HepG2 (cell line): ENCODE measurements around the gene KIAA0232. TPM values are rescaled to one million over a fixed set of nuclear protein-coding genes. Genes with fewer than 3 reads are reported as not detected.

Source experiments
- ETS1 ChIP-seq: sonication (generic); formaldehyde crosslinking; IDR thresholded peaks from 2 replicates; pipeline ENCODE4 v1.4.0; 2020; ENCODE audit warnings: missing genetic modification reagents
- EZH2 ChIP-seq: conservative IDR thresholded peaks from 2 replicates; pipeline ENCODE4 v1.6.1; 2012; ENCODE audit warnings: mild to moderate bottlenecking, low read depth, low read length, moderate library complexity
- GMEB1 ChIP-seq: sonication (generic); formaldehyde crosslinking; IDR thresholded peaks from 2 replicates; pipeline ENCODE4 v1.5.1; 2020; ENCODE audit warnings: missing genetic modification reagents, mild to moderate bottlenecking, borderline replicate concordance
- KMT2B ChIP-seq: IDR thresholded peaks from 2 replicates; pipeline ENCODE4 v1.6.1; 2016; ENCODE audit warnings: missing genetic modification reagents, missing compliant biosample characterization
- MATR3 ChIP-seq: sonication (generic); formaldehyde crosslinking; IDR thresholded peaks from 2 replicates; pipeline ENCODE4 v1.4.0; 2020; ENCODE audit warnings: missing genetic modification reagents
- MBNL3 ChIP-seq: fragments of 250-450 bp; sonication (Bioruptor Pico); conservative IDR thresholded peaks from 2 replicates; pipeline ENCODE4 v1.8.0; 2022; ENCODE audit warnings: mild to moderate bottlenecking, inconsistent platforms
- NFAT5 ChIP-seq: sonication (generic); formaldehyde crosslinking; IDR thresholded peaks from 2 replicates; pipeline ENCODE4 v1.4.0; 2020; ENCODE audit warnings: missing genetic modification reagents
- NFYC ChIP-seq: IDR thresholded peaks from 2 replicates; pipeline ENCODE4 v1.6.1; 2016; ENCODE audit warnings: missing genetic modification reagents, missing compliant biosample characterization
- NKX3-1 ChIP-seq: sonication (generic); formaldehyde crosslinking; IDR thresholded peaks from 2 replicates; pipeline ENCODE4 v1.5.0; 2020; ENCODE audit warnings: missing genetic modification reagents
- NONO ChIP-seq, 2 experiments: fragments of 450-650 bp in 1 of 2; sonication (generic) in 1 of 2; formaldehyde crosslinking in 1 of 2; IDR thresholded peaks in 1 of 2; conservative IDR thresholded peaks in 1 of 2; 2 replicates each; pipeline versions ENCODE4 v1.6.1 to v1.8.0; 2017 to 2022; ENCODE audit warnings: mild to moderate bottlenecking in 1 of 2, missing genetic modification reagents in 1 of 2, moderate library complexity in 1 of 2
- NR2C2 ChIP-seq: sonication (generic); formaldehyde crosslinking; IDR thresholded peaks from 2 replicates; pipeline ENCODE4 v1.4.0; 2020; ENCODE audit warnings: missing genetic modification reagents, mild to moderate bottlenecking, moderate library complexity, borderline replicate concordance
- SALL1 ChIP-seq: sonication (generic); formaldehyde crosslinking; IDR thresholded peaks from 2 replicates; pipeline ENCODE4 v1.8.0; 2022; ENCODE audit warnings: mild to moderate bottlenecking, missing genetic modification reagents
- ZNF124 ChIP-seq: sonication (generic); formaldehyde crosslinking; IDR thresholded peaks from 2 replicates; pipeline ENCODE4 v1.4.0; 2020; ENCODE audit warnings: missing genetic modification reagents
- ZNF180 ChIP-seq: sonication (generic); formaldehyde crosslinking; IDR thresholded peaks from 2 replicates; pipeline ENCODE4 v1.4.0; 2020; ENCODE audit warnings: low read depth, missing genetic modification reagents, borderline replicate concordance
- ZNF598 ChIP-seq: sonication (generic); formaldehyde crosslinking; IDR thresholded peaks from 2 replicates; pipeline ENCODE4 v1.5.1; 2020; ENCODE audit warnings: mild to moderate bottlenecking, missing genetic modification reagents, borderline replicate concordance
- ZNF614 ChIP-seq: IDR thresholded peaks from 2 replicates; pipeline ENCODE4 v1.6.1; 2018; ENCODE audit warnings: missing biosample characterization, missing genetic modification reagents, inconsistent platforms, borderline replicate concordance
- ZNF704 ChIP-seq: sonication (generic); formaldehyde crosslinking; IDR thresholded peaks from 2 replicates; pipeline ENCODE4 v1.8.1; 2023; ENCODE audit warnings: mild to moderate bottlenecking, inconsistent platforms, moderate library complexity, missing genetic modification reagents, borderline replicate concordance
- polyA plus RNA-seq, 8 experiments: library from polyadenylated mRNA; depleted of rRNA in 3 of 8; stranded (reverse) in 7 of 8; unstranded in 1 of 8; fragments of >200 nt; fragmentation: Illumina TruSeq in 4 of 8; extraction: Trizol in 4 of 8; gene quantifications; 2 replicates each; pipeline versions ENCODE4 v1.2.1 to v1.2.3, GENCODE V29; 2011 to 2016; ENCODE audit warnings: low read depth in 4 of 8, missing spikeins in 1 of 8, mixed read lengths in 1 of 8; ENCODE audit not compliant: insufficient read depth in 1 of 8
- total RNA-seq, 5 experiments: library from RNA; depleted of rRNA; stranded (reverse); fragments of >200 nt; fragmentation: Illumina TruSeq; extraction: Trizol; gene quantifications; 2 replicates each; pipeline ENCODE4 v1.2.3, GENCODE V29; 2016; ENCODE audit warnings: low read depth in 1 of 5

KIAA0232 gene
- total and polyA plus RNA-seq, 2 of the 13 experiments (the other 11 are each of a cell fraction or from before 2014, with no cell fraction given): 7.8 to 17.1 TPM

- TF ChIP-seq NONO (IDR thresholded peaks at IDR 0.05) (no peak), NONO (CRISPR knock-in tag; conservative IDR thresholded peaks at IDR 0.05) (peak; percentile 55; the same call in 1 of the 2 replicates), ZNF124 (CRISPR knock-in tag) (no peak), ETS1 (CRISPR knock-in tag) (no peak), ZNF598 (CRISPR knock-in tag) (no peak), ZNF704 (CRISPR knock-in tag) (no peak), NKX3-1 (CRISPR knock-in tag) (no peak), SALL1 (CRISPR knock-in tag) (peak; percentile 74), NR2C2 (CRISPR knock-in tag) (peak; percentile 84), KMT2B (CRISPR knock-in tag) (peak; percentile 16; the same call in 1 of the 2 replicates), NFYC (peak; percentile 50), MATR3 (CRISPR knock-in tag) (no peak), ZNF180 (CRISPR knock-in tag) (no peak), ZNF614 (no peak), GMEB1 (CRISPR knock-in tag) (peak; percentile 82), EZH2 (no peak), MBNL3 (CRISPR knock-in tag) (no peak), NFAT5 (CRISPR knock-in tag) (peak; percentile 32; the same call in 1 of the 2 replicates)
Observed at GRCh38 chr4:6782147-6782845, at the start of gene KIAA0232 (continued).
